Myometrial cell (primary cell): Measurements from ENCODE around the gene NOTUM. TPM values are rescaled to one million over a fixed set of nuclear protein-coding genes. Genes with fewer than 3 reads are reported as not detected.

Experiments
- total RNA-seq: library from RNA; depleted of rRNA; stranded (reverse); fragments of >200 nt; gene quantifications from 2 replicates; pipeline ENCODE4 v1.2.3, GENCODE V29; 2015

Gene NOTUM
- not detected in 2 replicates for total RNA-seq

DNA sequence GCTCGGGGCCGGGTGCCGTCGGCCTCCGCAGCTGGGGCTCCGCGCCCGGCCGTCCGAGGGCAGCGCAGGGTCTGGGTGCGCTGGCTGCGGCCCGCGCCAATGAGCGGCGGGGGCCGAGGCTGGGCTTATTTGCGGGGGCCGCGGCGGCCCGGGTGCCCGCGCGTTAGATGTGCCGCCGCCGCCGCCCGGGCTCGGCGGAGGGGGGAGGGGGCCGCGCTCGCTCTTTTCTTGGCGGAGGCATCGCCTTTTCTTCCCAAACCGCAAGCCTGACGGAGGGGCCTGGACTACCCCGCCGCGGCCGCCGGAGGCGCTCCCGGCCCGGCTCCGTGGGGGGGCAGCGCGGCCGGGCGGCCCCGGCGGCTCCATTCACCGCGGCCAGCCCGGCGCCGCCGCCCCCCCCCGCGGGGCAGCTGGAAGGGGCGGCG lies at the start of gene NOTUM:
Gene NOTUM, minus strand, starts transcription at position 101 of the 425 bp plus-strand sequence. CDS start 278 bp downstream, outside the sequence.

DNA sequence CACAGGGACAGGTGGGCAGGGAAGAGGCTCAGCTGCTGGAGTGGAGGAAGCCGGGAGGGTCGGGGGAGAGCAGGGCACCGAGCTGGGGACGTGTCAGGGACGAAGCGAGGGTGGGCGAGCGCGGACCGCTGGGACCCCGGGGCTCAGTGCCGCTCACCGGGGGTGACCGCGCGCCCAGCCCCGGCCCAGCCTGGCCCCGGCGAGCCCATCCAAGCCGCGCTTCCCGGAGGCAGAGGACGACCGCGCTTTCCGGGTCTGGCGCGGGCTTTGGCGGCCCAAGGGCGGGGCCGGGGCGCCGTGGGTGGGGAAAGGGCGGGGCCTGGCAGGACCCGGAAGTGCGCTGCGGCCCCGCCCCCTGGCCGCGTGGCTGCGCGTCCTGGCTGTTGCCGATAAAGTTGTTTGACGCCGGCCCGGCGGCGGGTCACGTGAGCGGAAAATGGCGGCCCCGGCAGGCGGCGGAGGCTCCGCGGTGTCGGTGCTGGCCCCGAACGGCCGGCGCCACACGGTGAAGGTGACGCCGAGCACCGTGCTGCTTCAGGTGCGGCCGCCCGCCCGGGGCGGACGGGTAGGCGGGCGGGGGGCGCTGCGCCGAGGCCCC lies 16.3 kb upstream of the NOTUM start, which contains the start of gene ASPSCR1:
Gene ASPSCR1, plus strand, starts transcription at position 419 of the 598 bp plus-strand sequence. Its CDS starts 18 bp downstream, at position 437.

DNA sequence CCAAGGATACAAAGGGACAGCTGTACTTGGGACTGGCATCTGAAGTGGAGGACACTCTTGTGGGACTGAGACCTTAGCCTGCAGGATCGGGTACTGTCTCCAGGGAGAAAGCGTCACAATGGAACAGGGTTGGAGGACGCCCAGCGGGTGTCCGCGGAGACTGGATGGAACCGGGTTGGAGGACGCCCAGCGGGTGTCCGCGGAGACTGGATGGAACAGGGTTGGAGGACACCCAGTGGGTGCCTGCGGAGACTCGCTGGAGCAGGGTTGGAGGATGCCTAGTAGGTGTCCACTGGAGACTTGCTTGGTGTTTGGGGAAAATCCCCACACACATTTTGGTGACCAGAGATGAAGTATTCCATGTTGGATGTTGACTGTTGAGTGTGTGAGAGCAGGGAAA lies 13.8 kb downstream of the NOTUM start, which contains the start of gene MYADML2:
Gene MYADML2, minus strand, starts transcription at position 45 of the 400 bp plus-strand sequence. CDS start 5,492 bp downstream, outside the sequence.

DNA sequence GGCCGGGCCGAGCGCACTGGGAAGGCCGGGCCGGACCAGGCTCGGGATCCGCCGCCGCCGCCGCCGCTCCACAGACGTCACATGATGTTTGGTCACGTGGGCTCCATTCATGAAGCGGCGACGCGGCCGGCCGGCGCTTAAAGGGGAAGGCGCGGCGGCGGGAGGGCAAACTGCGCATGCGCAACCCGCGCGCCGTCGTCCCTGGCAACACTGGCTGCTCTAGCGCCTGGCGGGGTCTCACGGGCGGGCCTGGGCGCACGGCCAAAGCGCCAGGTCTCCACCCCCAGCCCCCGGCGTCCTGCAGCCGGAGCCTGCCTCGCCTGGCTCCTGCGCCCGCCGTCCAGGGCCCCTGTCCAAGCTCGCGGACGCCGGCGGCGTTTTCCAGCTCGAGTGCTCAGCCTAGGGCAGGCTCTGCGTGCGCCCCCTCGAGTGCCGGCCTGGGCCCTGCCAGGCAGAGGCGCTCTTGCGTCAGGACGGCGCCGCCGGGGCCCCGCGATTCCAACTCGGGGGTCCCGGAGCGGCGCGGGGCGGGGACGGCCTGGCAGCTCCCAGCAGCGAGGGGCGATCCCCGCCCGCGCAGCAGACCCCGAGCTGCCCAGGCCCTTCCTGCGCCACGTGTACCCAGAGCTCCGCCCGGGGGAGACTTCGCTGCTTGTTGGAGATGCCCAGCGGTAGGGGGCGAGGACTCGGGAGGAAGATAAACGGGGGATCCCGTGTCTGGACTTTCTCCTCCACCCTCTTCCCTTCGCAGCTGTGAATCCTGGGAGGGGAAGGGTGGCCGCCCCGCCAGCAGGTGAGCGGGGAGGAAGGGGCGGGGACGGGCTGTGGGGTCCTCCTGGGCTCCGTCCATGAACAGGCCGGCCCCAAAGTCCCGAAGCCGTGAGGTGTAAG lies 33.1 kb downstream of the NOTUM start, which contains the start of gene MAFG:
Gene MAFG, minus strand, starts transcription at position 83 of the 891 bp plus-strand sequence. CDS start 4,550 bp downstream, outside the sequence.

DNA sequence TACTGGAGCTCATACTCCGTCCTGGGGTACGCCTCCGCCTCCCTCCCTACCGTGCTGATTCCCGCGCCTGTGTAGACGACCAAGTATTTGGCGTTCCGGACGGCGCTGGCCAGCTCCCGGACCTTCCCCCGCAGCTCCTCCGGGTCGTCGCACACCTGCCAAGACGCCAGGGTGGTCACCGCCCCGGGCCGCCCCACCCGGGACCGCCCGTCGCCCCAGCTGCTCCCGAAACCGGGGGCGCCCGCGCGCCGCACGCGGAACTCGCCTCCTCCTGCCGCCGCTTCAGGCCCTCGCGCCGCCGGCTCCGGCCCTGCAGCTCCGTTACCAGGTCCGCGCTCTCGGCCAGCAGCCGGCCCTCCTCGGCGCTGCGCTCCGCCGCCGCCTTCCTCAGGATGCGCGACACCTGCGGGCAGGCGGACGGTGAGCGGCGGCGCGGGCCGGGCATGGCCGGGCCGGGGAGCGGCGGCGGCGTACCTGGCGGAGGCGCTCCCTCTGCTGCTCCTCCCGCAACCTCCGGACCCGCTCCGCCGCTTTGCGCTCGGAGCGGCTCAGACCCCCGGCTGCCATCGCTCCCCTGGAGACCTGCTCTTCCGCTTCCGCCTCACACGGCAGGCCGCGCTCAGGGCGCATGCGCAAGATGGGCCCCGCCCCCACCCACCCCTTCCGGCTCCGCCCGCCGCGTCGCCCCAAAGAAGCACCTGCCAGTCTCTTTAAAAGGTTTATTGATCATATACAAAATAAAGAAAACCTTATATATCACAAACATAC lies 43.2 kb downstream of the NOTUM start, which contains the start of gene SIRT7:
Gene SIRT7, minus strand, starts transcription at position 612 of the 768 bp plus-strand sequence. Its CDS starts 45 bp downstream, at position 567.

DNA sequence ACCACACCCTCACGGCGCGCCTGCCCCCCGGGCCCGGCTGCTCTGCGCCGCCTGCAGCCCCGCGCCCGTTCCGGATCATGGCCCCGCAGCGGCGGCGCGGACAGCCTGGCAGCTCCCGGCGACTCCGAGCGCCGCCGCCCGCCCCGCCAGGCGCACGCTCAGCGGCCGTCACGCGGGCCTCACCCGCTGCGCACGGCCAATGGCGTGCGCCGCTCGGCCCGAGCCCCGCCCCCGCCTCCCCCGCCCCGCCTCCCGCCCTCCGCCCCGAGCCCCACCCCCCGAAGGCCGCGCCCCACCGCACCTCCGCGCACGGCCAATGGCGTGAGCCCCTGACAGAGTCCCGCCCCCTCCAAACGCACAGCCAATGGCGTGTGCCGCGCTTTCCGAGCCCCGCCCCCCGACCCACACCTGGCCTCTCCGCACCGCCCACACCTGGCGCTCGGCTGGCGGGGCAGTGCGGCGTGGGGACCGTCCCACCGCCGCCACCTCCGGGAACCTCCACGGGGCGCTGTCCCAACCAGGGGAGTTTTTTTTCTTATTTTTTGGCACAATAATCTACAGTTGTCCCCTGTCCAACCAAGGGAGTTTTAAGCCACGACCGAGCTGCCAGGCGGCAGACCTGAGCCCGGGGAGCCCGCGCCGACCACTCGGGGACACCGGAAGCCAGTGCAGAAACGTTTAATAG lies 49.6 kb downstream of the NOTUM start, which contains the start of gene PCYT2:
Gene PCYT2, minus strand, starts transcription at position 123 of the 685 bp plus-strand sequence. Its CDS starts 44 bp downstream, at position 79.

Other genes with a start within 250 kb of the NOTUM start
- gene SLC25A10, start 248.9 kb downstream of the NOTUM start, total RNA-seq = 12.7 and 23.0 TPM in 2 replicates
- not detected in 2 replicates for gene GCGR, start 157.0 kb downstream of the NOTUM start, total RNA-seq
- 103 and 127 TPM in 2 replicates for gene MCRIP1, start 127.9 kb downstream of the NOTUM start, total RNA-seq
- not detected in 2 replicates for gene PPP1R27, start 126.1 kb downstream of the NOTUM start, total RNA-seq
- gene P4HB, start 100.7 kb downstream of the NOTUM start, total RNA-seq = 1,723 and 2,500 TPM in 2 replicates
- 282 and 361 TPM in 2 replicates for gene ARHGDIA, start 89.8 kb downstream of the NOTUM start, total RNA-seq
- gene ALYREF, start 69.6 kb downstream of the NOTUM start, total RNA-seq = 235 and 249 TPM in 2 replicates
- 273 and 321 TPM in 2 replicates for gene ANAPC11, start 69.5 kb downstream of the NOTUM start, total RNA-seq
- gene NPB, start 58.9 kb downstream of the NOTUM start, total RNA-seq = under 0.01 TPM in 1 of 2 replicates, not detected in the other
- 131 and 163 TPM in 2 replicates for gene PCYT2, start 49.8 kb downstream of the NOTUM start, total RNA-seq
- 23.7 and 27.7 TPM in 2 replicates for gene SIRT7, start 43.0 kb downstream of the NOTUM start, total RNA-seq
- gene MAFG, start 33.5 kb downstream of the NOTUM start, total RNA-seq = 8.3 and 8.4 TPM in 2 replicates
- 183 and 184 TPM in 2 replicates for gene PYCR1, start 23.9 kb downstream of the NOTUM start, total RNA-seq
- gene MYADML2, start 14.0 kb downstream of the NOTUM start, total RNA-seq = not detected in 2 replicates
- gene ASPSCR1, start 16.4 kb upstream of the NOTUM start, total RNA-seq = 28.0 and 32.1 TPM in 2 replicates
- gene CENPX, start 61.7 kb upstream of the NOTUM start, total RNA-seq = 121 and 149 TPM in 2 replicates
- gene LRRC45, start 62.1 kb upstream of the NOTUM start, total RNA-seq = 16.4 and 20.4 TPM in 2 replicates
- gene RAC3, start 70.5 kb upstream of the NOTUM start, total RNA-seq = 27.1 and 38.8 TPM in 2 replicates
- gene DCXR, start 76.5 kb upstream of the NOTUM start, total RNA-seq = 180 and 192 TPM in 2 replicates
- gene RFNG, start 90.6 kb upstream of the NOTUM start, total RNA-seq = 63.3 and 67.2 TPM in 2 replicates
- gene GPS1, start 90.7 kb upstream of the NOTUM start, total RNA-seq = 179 and 206 TPM in 2 replicates
- gene DUS1L, start 104.6 kb upstream of the NOTUM start, total RNA-seq = 60.5 and 72.7 TPM in 2 replicates
- gene FASN, start 137.0 kb upstream of the NOTUM start, total RNA-seq = 574 and 633 TPM in 2 replicates